ENCODE measurements around the gene RORC. TPM values are rescaled to one million over a fixed set of nuclear protein-coding genes. Genes with fewer than 3 reads are reported as not detected.

RORC gene
- total RNA-seq, 2 donors from 2014 or later = 20.5 to 27.7 TPM

DNA sequence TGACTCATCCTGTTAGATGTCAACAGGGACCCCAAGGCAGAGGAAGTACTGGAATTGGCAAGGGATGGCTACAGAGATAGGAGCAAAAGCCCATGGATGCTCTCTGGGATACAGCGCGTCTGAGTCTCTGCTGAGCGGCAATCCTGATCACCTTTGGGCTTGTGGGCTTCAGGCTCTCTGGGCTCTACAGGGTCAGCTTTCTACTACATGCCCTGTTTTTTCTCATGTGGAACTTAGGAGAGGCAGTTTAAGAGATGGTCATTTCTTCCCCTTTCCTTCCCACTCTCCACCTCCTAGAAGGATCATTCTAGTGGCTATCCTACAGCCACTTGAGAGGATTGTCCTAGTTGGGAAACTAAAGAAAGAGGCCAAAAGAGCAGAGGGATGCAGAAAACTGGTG, 27.7 kb downstream of the RORC start:
- no peak for TF ChIP-seq CTCF (IDR thresholded peaks at IDR 0.05)
- no peak overlapping the region for H3K9ac ChIP-seq (ENCODE audit: low read depth in 2 of 2, low read length in 2 of 2)
- H3K27ac ChIP-seq = no peak overlapping the region
- DNase-seq = no peak
- no peaks in the 10 kb centered on the region for H3K9me3 ChIP-seq
- no peaks in the 10 kb centered on the region for H3K27me3 ChIP-seq
- H3K4me1 ChIP-seq = no peaks in the 10 kb centered on the region
- H3K4me3 ChIP-seq = no peak overlapping the region
- H3K36me3 ChIP-seq = no peaks in the 10 kb centered on the region
- intact Hi-C loops (cut with DNase I) = no loop called here

DNA sequence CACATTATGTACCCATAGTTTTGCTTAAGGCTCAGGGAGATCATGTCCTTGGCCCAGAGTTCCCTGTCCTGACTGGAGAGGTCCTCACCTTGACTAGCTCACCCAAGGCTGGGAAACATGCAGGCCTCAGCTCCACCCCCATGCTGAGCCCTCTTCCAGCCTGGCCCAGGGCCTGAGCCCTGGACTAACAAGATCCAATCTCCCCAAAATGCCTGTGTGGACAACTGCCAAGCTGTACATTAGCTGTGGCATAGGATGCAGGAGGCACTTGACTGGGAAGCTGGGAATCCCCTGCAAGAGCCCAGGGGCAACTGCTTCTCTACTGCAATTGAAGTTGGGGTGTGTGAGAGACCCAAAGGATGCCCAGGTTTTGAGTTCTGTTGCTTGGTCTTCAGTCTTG, 28.4 kb downstream of the RORC start:
- Histone ChIP-seq H3K27me3 (no peaks in the 10 kb centered on the region), H3K9ac (ENCODE audit: low read depth in 2 of 2, low read length in 2 of 2) (no peak overlapping the region), H3K4me3 (no peak overlapping the region), H3K36me3 (no peaks in the 10 kb centered on the region), H3K27ac (no peak overlapping the region), H3K9me3 (no peaks in the 10 kb centered on the region), H3K4me1 (no peaks in the 10 kb centered on the region)
- no peak for TF ChIP-seq CTCF (IDR thresholded peaks at IDR 0.05)
- no peak for DNase-seq
- intact Hi-C loops (cut with DNase I) = no loop called here

GRCh38 chr1:151802372-151802771, 29.2 kb downstream of the RORC start:
- Histone ChIP-seq H3K4me3 (no peak overlapping the region), H3K9me3 (no peaks in the 10 kb centered on the region), H3K27ac (no peak overlapping the region), H3K9ac (ENCODE audit: low read depth in 2 of 2, low read length in 2 of 2) (no peak overlapping the region), H3K36me3 (no peaks in the 10 kb centered on the region), H3K4me1 (no peaks in the 10 kb centered on the region), H3K27me3 (no peaks in the 10 kb centered on the region)
- intact Hi-C loops (cut with DNase I) = no loop called here
- DNase-seq = no peak
- TF ChIP-seq CTCF (IDR thresholded peaks at IDR 0.05) = no peak

DNA sequence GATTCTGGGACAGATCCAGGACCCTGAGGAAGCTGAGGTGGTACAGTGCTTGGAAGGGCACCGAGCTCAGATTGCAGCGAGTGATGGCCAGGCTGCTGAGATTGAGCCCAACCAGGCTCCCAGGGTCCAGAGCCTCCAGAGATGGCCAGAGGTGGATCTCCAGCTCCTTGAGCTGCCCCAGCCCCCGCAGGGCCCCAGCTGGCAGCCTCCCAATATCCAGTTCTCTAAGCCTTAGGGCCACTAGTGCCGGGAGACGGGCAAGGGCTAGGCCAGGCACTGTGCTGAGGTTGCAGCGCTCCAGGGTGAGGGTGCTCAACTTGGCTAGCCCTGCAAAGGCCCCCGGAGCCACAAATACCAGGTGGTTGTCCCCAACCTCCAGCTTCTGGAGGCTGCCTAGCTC, 29.8 kb downstream of the RORC start:
- no peak overlapping the region for H3K4me3 ChIP-seq
- no peak for TF ChIP-seq CTCF (IDR thresholded peaks at IDR 0.05)
- H3K9me3 ChIP-seq = no peaks in the 10 kb centered on the region
- intact Hi-C loops (cut with DNase I) = no loop called here
- no peaks in the 10 kb centered on the region for H3K27me3 ChIP-seq
- H3K4me1 ChIP-seq = no peaks in the 10 kb centered on the region
- H3K9ac ChIP-seq (ENCODE audit: low read depth in 2 of 2, low read length in 2 of 2) = no peak overlapping the region
- H3K36me3 ChIP-seq = no peaks in the 10 kb centered on the region
- H3K27ac ChIP-seq = no peak overlapping the region
- no peak for DNase-seq

DNA sequence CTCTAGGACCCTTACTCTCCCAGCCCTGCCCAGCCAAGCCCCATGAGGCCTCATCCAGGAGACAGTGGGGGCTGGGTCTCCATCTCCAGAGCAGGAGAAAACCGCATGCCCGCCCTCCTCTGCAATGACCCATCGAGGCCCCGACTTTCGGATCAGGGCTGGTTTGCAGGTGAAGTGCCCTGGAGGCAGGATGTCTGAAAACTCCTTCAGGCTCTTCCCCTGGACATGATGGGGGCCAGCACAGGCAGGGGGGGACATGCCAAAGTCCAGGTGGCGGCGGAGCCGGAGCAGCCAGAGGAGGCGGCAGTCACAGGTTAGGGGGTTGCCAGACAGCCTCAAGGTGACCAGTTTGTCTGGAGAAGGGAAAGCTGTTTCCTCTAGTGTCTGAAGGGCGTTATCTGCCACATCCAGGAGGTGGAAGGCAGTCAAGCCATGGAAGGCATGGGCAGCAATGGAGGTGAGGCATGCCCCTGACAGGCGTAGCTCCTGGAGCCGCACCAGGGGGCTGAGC, 30.2 kb downstream of the RORC start:
- no peaks in the 10 kb centered on the region for H3K36me3 ChIP-seq
- H3K27me3 ChIP-seq = no peaks in the 10 kb centered on the region
- no peak overlapping the region for H3K4me3 ChIP-seq
- no peaks in the 10 kb centered on the region for H3K4me1 ChIP-seq
- H3K27ac ChIP-seq = no peak overlapping the region
- intact Hi-C loops (cut with DNase I) = no loop called here
- no peak for TF ChIP-seq CTCF (IDR thresholded peaks at IDR 0.05)
- DNase-seq = no peak
- no peak overlapping the region for H3K9ac ChIP-seq (ENCODE audit: low read depth in 2 of 2, low read length in 2 of 2)
- H3K9me3 ChIP-seq = no peaks in the 10 kb centered on the region

GRCh38 chr1:151800830-151801229, 30.8 kb downstream of the RORC start:
- Histone ChIP-seq H3K9me3 (no peaks in the 10 kb centered on the region), H3K4me3 (no peak overlapping the region), H3K27me3 (no peaks in the 10 kb centered on the region), H3K9ac (ENCODE audit: low read depth in 2 of 2, low read length in 2 of 2) (no peak overlapping the region), H3K27ac (no peak overlapping the region), H3K36me3 (no peaks in the 10 kb centered on the region), H3K4me1 (no peaks in the 10 kb centered on the region)
- no peak for TF ChIP-seq CTCF (IDR thresholded peaks at IDR 0.05)
- intact Hi-C loops (cut with DNase I) = no loop called here
- no peak for DNase-seq

Data from colonic mucosa (tissue), 4 donors.